Adrenal gland (tissue), 12 donors: ENCODE results near the gene BCL2L14. TPM values are rescaled to one million over a fixed set of nuclear protein-coding genes. Genes with fewer than 3 reads are reported as not detected.

Experiments used
- DNase-seq, 7 donors: peaks; one replicate each; pipeline ENCODE4 v3.0.0-alpha.2; 2019 to 2020
- H3K27ac ChIP-seq, 5 donors: fragments of 200-600 bp; sonication (generic) in 4 of 5; 1 replicate in 3 of 5; 2 replicates in 2 of 5; pipeline versions ENCODE4 v1.5.1 to v1.8.0; 2016 to 2020; ENCODE audit warnings: mild to moderate bottlenecking in 1 of 5
- H3K27me3 ChIP-seq: fragments of 200-600 bp; 2 replicates; pipeline ENCODE4 v1.8.0; 2021
- H3K36me3 ChIP-seq, 2 donors: fragments of 200-600 bp; replicated peaks in 1 of 2; 1 replicate in 1 of 2; 2 replicates in 1 of 2; pipeline versions ENCODE4 v1.5.1 to v1.8.0; 2018 to 2022
- H3K4me1 ChIP-seq, 2 donors: fragments of 200-600 bp; replicated peaks in 1 of 2; 1 replicate in 1 of 2; 2 replicates in 1 of 2; pipeline versions ENCODE4 v1.5.1 to v1.8.0; 2018 to 2021
- H3K4me3 ChIP-seq, 4 donors: fragments of 200-600 bp; sonication (generic) in 3 of 4; one replicate each; pipeline ENCODE4 v1.5.1; 2016 to 2018
- H3K9me3 ChIP-seq, 3 donors: fragments of 200-600 bp; sonication (generic) in 1 of 3; replicated peaks in 1 of 3; 1 replicate in 2 of 3; 2 replicates in 1 of 3; pipeline versions ENCODE4 v1.5.1 to v1.8.0; 2016 to 2021
- POLR2A ChIP-seq, 2 donors: fragments of 450-650 bp; IDR thresholded peaks; one replicate each; pipeline ENCODE4 v1.6.1; 2017; ENCODE audit warnings: antibody characterized with exemption in 2 of 2, mild to moderate bottlenecking in 2 of 2, moderate library complexity in 1 of 2
- WGBS, 4 donors: extraction: QIAGEN DNeasy Blood & Tissue Kit in 2 of 4; methylation state at CpG; one replicate each; pipeline versions ENCODE4 v1.1.5 to v1.1.7; 2013 to 2017; 5-methylcytosine and 5-hydroxymethylcytosine counted together
- intact Hi-C, 2 donors: fragments of 100-400 bp; cut with DNase I; formaldehyde crosslinking; loops; one replicate each; pipeline versions ENCODE4 v1.14.1 to v1.15.0; 2022 to 2023
- polyA plus RNA-seq, 3 donors: library from polyadenylated mRNA; stranded (reverse); fragments of 200-250 nt in 2 of 3; fragments of 350-450 nt in 1 of 3; fragmentation: Illumina TruSeq in 1 of 3; extraction: RNeasy Lipid Tissue Mini Kit (QIAGEN cat#74804) in 1 of 3; gene quantifications; one replicate each; pipeline ENCODE4 v1.2.3, GENCODE V29; 2013 to 2014
- total RNA-seq, 9 donors: library from RNA; depleted of rRNA in 4 of 9; stranded (reverse); fragments of >200 nt in 4 of 9; fragments of 120-200 nt in 1 of 9; fragmentation: NEBNext Ultra II Directional in 1 of 9; extraction: Animal tissue kit (Norgen Biotek cat#: 25700) in 1 of 9; gene quantifications; one replicate each; pipeline versions ENCODE4 v1.1.0 to v1.2.4, GENCODE V29; 2013 to 2023
- TF ChIP-seq, protein P1 (sequence below), 6 experiments: fragments of 450-650 bp in 4 of 6; fragments of 200-600 bp in 2 of 6; sonication (generic) in 1 of 6; IDR thresholded peaks; 1 replicate in 5 of 6; 2 replicates in 1 of 6; pipeline versions ENCODE4 v1.5.1 to v1.8.0; 2016 to 2021; ENCODE audit warnings: antibody characterized with exemption in 6 of 6, mild to moderate bottlenecking in 2 of 6, moderate library complexity in 1 of 6
- donor health status: healthy with polysubstance abuse.
- donor health status: Bipolar disorder and iron deficiency.
- donor health status: DM: yes; HTN: yes; CAD: no.
- donor health status: DM: no; HTN: no; CAD: no.
- donor health status: DM: no; HTN: no; CAD: no.
- donor health status: DM: yes; HTN: yes; CAD: no.

Gene BCL2L14
- total and polyA plus RNA-seq, 12 donors = not detected

DNA sequence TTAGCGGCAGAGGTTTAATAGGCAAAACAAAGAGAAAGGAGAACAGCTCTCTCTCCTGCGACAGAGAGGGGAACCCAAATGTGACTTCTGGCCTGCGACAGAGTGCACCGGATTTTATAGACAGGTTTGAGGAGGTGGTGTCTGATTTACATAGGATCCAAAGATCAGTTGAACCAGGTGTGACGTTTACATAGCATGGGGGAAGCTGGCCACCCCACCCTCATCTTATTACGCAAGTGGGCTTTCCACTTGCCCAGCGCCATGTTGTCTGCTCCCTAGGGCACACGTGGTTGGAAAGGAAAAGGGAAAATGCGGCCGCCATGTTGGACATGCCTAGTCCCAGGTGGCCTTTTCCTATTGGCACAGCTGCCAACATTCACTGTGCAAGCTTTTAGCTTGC, 17.4 kb downstream of the BCL2L14 start:
- Histone ChIP-seq H3K36me3 (no peaks in the 10 kb centered on the region), H3K4me1 (no peaks in the 10 kb centered on the region), H3K27ac (no peak overlapping the region), H3K9me3 (no peaks in the 10 kb centered on the region), H3K4me3 (no peak overlapping the region), H3K27me3 (no peaks in the 10 kb centered on the region)
- 85 to 93% (median 91%) methylated on average over 10 of the region's 10 CpGs for WGBS, 4 donors
- no peak for TF ChIP-seq POLR2A (IDR thresholded peaks at IDR 0.05)
- TF ChIP-seq, protein P1, sequence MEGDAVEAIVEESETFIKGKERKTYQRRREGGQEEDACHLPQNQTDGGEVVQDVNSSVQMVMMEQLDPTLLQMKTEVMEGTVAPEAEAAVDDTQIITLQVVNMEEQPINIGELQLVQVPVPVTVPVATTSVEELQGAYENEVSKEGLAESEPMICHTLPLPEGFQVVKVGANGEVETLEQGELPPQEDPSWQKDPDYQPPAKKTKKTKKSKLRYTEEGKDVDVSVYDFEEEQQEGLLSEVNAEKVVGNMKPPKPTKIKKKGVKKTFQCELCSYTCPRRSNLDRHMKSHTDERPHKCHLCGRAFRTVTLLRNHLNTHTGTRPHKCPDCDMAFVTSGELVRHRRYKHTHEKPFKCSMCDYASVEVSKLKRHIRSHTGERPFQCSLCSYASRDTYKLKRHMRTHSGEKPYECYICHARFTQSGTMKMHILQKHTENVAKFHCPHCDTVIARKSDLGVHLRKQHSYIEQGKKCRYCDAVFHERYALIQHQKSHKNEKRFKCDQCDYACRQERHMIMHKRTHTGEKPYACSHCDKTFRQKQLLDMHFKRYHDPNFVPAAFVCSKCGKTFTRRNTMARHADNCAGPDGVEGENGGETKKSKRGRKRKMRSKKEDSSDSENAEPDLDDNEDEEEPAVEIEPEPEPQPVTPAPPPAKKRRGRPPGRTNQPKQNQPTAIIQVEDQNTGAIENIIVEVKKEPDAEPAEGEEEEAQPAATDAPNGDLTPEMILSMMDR (IDR thresholded peaks at IDR 0.05) = no peak
- intact Hi-C loops = no loop called here
- no peak for DNase-seq

DNA sequence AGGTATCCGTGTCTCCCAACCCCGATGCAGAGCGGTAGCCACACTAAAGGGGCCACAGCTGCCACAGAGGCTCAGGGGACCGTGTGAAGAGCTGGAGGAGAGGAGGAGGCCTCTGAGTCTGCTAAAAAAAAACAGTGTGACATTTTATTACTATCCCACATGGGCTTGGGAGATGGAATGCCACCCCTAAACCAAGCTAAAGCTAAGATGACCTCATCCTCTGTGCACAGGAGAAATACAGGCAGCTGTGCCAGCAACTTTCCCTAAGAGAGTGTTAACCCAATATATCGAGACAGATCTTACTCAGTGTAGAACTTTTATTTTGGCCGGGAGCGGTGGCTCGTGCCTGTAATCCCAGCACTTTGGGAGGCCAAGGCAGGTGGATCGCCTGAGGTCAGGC, 18.0 kb downstream of the BCL2L14 start:
- H3K4me3 ChIP-seq = no peak overlapping the region
- 87 to 92% (median 89%) methylated on average over 9 of the region's 9 CpGs for WGBS, 4 donors
- no peak for DNase-seq
- no peaks in the 10 kb centered on the region for H3K9me3 ChIP-seq
- intact Hi-C loops = no loop called here
- no peaks in the 10 kb centered on the region for H3K4me1 ChIP-seq
- H3K27me3 ChIP-seq = no peaks in the 10 kb centered on the region
- TF ChIP-seq, protein P1 (IDR thresholded peaks at IDR 0.05) = no peak
- TF ChIP-seq POLR2A (IDR thresholded peaks at IDR 0.05) = no peak
- no peaks in the 10 kb centered on the region for H3K36me3 ChIP-seq
- H3K27ac ChIP-seq = no peak overlapping the region

DNA sequence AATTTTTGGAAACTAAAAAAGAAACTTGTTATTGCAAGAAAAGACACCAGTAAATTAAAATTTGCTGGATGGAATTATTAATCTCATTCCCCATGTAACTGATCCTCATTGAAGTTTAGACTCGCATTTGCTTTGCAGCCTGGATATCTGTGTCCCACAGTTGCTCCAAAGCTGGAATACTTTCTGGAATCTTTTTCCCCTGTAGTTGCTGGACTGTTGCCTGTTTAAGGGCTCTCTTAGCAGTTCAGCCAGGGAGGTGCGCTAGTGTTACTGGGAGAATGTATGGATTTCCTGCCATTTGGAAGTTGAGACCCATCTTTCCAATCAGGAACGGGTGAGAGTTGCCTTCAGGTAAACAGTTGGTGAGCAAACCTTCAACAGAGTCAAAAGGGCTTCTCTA, 20.3 kb downstream of the BCL2L14 start:
- Histone ChIP-seq H3K4me1 (no peaks in the 10 kb centered on the region), H3K9me3 (no peaks in the 10 kb centered on the region), H3K27ac (no peak overlapping the region), H3K36me3 (no peaks in the 10 kb centered on the region), H3K27me3 (no peaks in the 10 kb centered on the region), H3K4me3 (no peak overlapping the region)
- WGBS, 4 donors = 83 to 93% (median 88%) methylated on average over 3 of the region's 3 CpGs
- no peak for DNase-seq
- intact Hi-C loops = no loop called here
- TF ChIP-seq, protein P1 (IDR thresholded peaks at IDR 0.05) = no peak
- TF ChIP-seq POLR2A (IDR thresholded peaks at IDR 0.05) = no peak

DNA sequence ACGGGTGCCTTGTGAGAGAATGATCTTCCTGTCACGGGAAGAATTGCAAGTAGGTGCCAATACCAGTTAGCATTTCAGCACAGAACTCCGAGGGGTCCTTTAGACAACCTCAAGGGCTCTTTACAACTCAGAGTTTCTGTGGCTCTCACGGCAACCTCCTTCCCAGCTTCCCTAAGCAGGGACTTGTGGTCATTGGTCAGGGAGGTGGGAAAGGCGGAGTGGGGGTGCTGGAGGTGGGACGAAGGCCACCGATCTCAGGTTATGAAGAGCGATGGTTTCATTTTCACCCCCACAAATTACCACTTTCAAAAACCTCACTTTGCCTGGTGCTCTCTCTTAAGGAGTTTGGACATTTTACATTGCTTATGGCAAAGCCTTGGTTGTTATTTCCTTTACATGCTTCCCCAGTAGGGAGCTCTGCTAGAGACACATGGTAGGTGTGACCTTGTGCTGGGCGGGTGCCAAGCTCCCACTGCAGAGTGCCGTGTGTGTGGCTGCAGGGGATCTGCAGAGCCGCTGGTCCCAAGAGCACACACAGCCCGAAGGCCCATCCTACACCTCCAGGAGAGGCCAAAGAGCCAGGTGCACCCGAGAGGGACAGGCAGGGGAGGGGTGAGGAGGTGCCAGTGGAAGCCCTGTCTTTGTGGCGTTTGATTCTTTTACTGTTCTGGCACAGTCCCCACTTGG, 21.4 kb downstream of the BCL2L14 start:
- Histone ChIP-seq H3K4me3 (no peak overlapping the region), H3K4me1 (no peaks in the 10 kb centered on the region), H3K27ac (no peak overlapping the region), H3K27me3 (no peaks in the 10 kb centered on the region), H3K9me3 (no peaks in the 10 kb centered on the region), H3K36me3 (no peaks in the 10 kb centered on the region)
- no peak for DNase-seq
- intact Hi-C loops = no loop called here
- 64 to 78% (median 72%) methylated on average over 10 to 14 of the region's 14 CpGs for WGBS, 4 donors
- TF ChIP-seq POLR2A (IDR thresholded peaks at IDR 0.05) = no peak
- TF ChIP-seq, protein P1 (IDR thresholded peaks at IDR 0.05) = no peak
